ENCODE results near the gene FLT4. TPM values are rescaled to one million over a fixed set of nuclear protein-coding genes. Genes with fewer than 3 reads are reported as not detected.

Gene FLT4
- total RNA-seq, 1 donor from 2014 or later, result 1.7 TPM

DNA sequence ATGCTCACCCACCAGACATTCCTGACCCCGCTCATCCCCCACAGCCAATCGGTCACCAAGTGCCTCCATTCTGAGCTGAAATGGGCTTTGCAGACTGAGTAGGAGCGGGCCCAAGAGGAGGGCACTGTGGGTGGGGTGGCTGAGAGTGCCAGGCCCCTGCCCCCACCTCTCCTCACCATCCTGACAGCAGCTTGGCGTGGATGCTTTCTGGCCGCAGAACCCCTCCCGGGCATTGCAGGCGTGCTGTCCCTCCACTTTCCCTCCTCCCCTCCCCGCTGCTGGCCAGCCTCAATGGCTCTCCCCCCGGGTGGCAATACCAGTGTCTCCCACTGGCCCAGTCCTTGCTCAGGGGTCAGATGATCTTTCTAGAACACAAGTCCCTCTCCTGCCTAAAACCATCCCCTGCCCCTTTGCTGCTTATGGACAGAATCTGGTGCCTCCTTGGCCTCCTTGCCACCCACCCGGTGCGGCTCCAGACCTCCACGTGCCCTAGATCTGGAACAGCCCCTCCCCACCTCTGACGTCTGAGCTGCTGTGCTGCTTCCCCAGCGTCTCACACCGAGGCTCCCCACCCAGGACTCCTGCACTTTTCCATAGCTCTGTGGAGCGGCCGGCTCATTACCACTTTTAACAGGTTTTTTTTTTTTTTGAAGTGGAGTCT lies 6.1 kb downstream of the FLT4 start:
- peaks cover 2% of the 10 kb centered on the region for H3K4me1 Mint-ChIP-seq
- H3K27ac Mint-ChIP-seq, result no peak overlapping the region
- peaks cover 17% of the 10 kb centered on the region for H3K27me3 Mint-ChIP-seq
- H3K9me3 Mint-ChIP-seq, result no peaks in the 10 kb centered on the region
- H3K36me3 Mint-ChIP-seq (ENCODE audit: low read depth), result no peaks in the 10 kb centered on the region
- H3K4me3 Mint-ChIP-seq, result no peak overlapping the region
- DNase-seq, result no peak
- intact Hi-C loops (cut with micrococcal nuclease), result no loop called here

- intact Hi-C loops (cut with micrococcal nuclease), result no loop called here
- no peak for DNase-seq
- Mint-ChIP-seq H3K9me3 (no peaks in the 10 kb centered on the region), H3K4me1 (peaks cover 1% of the 10 kb centered on the region), H3K27ac (no peak overlapping the region), H3K36me3 (ENCODE audit: low read depth) (no peaks in the 10 kb centered on the region), H3K27me3 (peaks cover 11% of the 10 kb centered on the region), H3K4me3 (no peak overlapping the region)
Measured at GRCh38 chr5:180642779-180643178, 6.6 kb downstream of the FLT4 start.

- DNase-seq, result no peak
- H3K27ac Mint-ChIP-seq, result no peak overlapping the region
- no peaks in the 10 kb centered on the region for H3K36me3 Mint-ChIP-seq (ENCODE audit: low read depth)
- H3K9me3 Mint-ChIP-seq, result no peaks in the 10 kb centered on the region
- no peak overlapping the region for H3K4me3 Mint-ChIP-seq
- intact Hi-C loops (cut with micrococcal nuclease), result no loop called here
- H3K4me1 Mint-ChIP-seq, result no peaks in the 10 kb centered on the region
- H3K27me3 Mint-ChIP-seq, result peaks cover 7% of the 10 kb centered on the region
Measured at GRCh38 chr5:180642181-180642775, 7.1 kb downstream of the FLT4 start.

GRCh38 chr5:180641566-180641900 lies 7.9 kb downstream of the FLT4 start:
- no peaks in the 10 kb centered on the region for H3K4me1 Mint-ChIP-seq
- DNase-seq, result no peak
- H3K27ac Mint-ChIP-seq, result no peak overlapping the region
- H3K9me3 Mint-ChIP-seq, result no peaks in the 10 kb centered on the region
- intact Hi-C loops (cut with micrococcal nuclease), result no loop called here
- no peaks in the 10 kb centered on the region for H3K36me3 Mint-ChIP-seq (ENCODE audit: low read depth)
- H3K4me3 Mint-ChIP-seq, result no peak overlapping the region
- H3K27me3 Mint-ChIP-seq, result peaks cover 7% of the 10 kb centered on the region

DNA sequence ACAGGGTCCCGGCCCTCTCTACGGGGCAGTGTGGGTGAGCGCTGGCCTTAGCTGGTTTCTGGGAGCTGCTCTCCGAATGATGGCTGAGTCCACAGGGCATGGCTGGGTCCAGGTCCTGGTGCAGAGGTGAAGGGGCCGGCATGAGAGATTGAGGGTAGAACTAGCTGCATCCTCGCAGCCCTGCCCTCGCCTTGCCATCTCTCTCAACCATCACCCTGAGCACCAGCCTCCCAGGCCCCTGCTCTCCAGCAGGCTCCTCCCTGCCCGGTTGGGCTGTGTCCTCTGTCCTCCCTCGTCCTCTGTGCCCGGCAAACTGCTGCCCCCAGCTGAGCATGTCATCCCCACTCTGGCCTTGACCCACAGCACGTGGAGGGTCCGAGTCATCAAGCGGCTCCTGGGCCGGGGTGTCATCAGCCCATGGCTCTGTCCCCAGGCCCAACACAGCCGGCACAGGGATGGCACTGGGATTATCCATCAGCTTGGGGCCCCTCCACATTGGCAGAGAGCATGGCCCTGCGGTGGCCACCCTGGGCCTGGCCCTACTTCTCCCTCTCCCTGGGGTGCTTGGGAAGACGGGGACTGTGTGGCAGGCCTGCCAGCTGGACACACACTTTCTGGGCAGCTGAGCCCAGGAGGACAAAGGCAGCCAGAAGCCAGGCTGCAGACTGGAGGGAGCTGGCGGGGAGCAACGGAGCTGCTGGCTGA lies 8.4 kb downstream of the FLT4 start:
- no peaks in the 10 kb centered on the region for H3K36me3 Mint-ChIP-seq (ENCODE audit: low read depth)
- H3K4me3 Mint-ChIP-seq, result no peak overlapping the region
- no peaks in the 10 kb centered on the region for H3K9me3 Mint-ChIP-seq
- DNase-seq, result no peak
- no peak overlapping the region for H3K27ac Mint-ChIP-seq
- H3K27me3 Mint-ChIP-seq, result peaks cover 5% of the 10 kb centered on the region
- intact Hi-C loops (cut with micrococcal nuclease), result no loop called here
- H3K4me1 Mint-ChIP-seq, result no peaks in the 10 kb centered on the region

- no peaks in the 10 kb centered on the region for H3K9me3 Mint-ChIP-seq
- intact Hi-C loops (cut with micrococcal nuclease), result no loop called here
- H3K27me3 Mint-ChIP-seq, result peaks cover 3% of the 10 kb centered on the region
- H3K36me3 Mint-ChIP-seq (ENCODE audit: low read depth), result no peaks in the 10 kb centered on the region
- H3K27ac Mint-ChIP-seq, result no peak overlapping the region
- no peak for DNase-seq
- no peaks in the 10 kb centered on the region for H3K4me1 Mint-ChIP-seq
- H3K4me3 Mint-ChIP-seq, result no peak overlapping the region
Measured at GRCh38 chr5:180640611-180640860, 8.9 kb downstream of the FLT4 start.

DNA sequence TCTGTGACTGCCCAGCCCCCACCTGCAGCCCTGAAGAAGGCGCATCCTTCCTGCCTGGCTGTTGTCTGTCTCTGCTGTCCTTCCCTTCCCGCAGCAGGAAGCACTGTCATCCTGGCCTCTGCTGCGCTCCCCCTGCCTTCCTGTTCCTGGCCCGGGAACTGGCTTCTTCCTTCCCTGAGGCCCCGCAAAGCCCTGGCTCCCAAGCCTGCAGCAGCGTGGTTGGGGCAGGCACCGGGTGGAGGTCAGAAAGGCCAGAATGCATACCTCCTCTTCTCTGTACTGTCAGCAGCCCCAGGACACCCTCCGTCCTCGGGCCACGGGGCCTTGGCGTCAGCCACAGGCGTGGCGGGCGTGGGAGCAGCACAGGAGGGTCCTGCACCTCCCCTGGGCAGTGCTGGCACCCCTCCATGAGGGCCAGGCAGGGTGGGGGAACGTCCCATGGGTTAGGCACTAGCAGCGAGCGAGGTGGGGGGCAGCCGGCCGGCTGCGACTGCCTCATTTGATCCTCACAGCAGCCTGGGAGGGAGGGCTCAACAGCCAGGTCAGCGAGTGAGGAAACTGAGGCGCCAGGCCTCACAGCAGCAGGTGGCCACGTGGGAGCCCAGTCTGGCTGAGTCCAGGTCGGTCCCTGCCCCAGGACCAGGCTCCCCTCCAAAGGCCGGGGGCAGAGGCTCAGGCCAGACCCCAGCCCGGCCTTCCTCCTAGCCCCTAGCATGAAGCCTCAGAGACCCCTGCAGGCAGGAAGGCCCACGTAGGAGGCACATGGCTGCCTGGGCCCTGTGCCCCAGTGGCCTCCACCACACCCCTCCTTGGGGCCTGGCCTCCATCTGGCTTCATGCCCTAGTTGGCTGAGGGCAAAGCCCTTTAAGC lies 9.4 kb downstream of the FLT4 start:
- no peaks in the 10 kb centered on the region for H3K36me3 Mint-ChIP-seq (ENCODE audit: low read depth)
- H3K27ac Mint-ChIP-seq, result no peak overlapping the region
- no peak overlapping the region for H3K4me3 Mint-ChIP-seq
- no peak for DNase-seq
- H3K9me3 Mint-ChIP-seq, result no peaks in the 10 kb centered on the region
- intact Hi-C loops (cut with micrococcal nuclease), result no loop called here
- H3K27me3 Mint-ChIP-seq, result peaks cover 2% of the 10 kb centered on the region
- H3K4me1 Mint-ChIP-seq, result no peaks in the 10 kb centered on the region

GRCh38 chr5:180639287-180639686 lies 10.1 kb downstream of the FLT4 start:
- Mint-ChIP-seq H3K27me3 (peaks cover 2% of the 10 kb centered on the region), H3K27ac (no peak overlapping the region), H3K9me3 (no peaks in the 10 kb centered on the region), H3K36me3 (ENCODE audit: low read depth) (no peaks in the 10 kb centered on the region), H3K4me1 (no peaks in the 10 kb centered on the region), H3K4me3 (no peak overlapping the region)
- DNase-seq, result no peak
- intact Hi-C loops (cut with micrococcal nuclease), result no loop called here

DNA sequence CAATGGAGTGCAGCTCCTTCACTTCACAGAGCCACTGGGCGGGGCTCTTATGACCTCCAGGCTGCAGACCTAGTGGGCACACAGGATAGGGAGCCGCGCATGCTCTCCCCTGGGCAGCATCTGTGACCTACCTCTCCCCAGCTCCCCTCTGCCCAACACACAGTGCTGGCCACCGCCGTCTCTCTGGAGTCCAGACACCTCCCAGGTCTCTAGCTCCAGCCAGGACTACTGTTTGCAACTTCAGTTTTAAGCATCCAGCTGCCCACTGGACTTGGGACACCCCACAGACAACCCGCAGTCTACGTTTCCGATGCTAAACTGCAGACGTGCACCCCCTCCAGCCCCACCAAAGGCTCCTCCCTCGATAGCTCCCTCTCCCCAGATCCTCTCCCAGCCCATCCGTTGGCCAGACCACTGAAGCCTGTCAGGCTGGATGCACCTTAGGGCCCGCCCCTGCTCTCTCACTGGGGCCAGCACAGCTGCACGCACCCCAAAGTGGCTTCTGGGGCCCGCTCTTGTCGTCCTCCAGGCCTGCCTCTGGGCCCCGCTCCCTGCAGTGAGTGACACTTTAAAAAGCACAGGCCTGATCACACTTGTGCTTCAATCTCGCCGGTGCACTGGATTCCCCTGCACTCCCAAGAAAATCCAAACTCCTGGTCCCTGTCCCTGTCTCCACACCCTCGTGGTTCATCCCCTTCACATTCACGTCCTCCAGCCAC lies 11.3 kb downstream of the FLT4 start:
- Mint-ChIP-seq H3K36me3 (ENCODE audit: low read depth) (no peaks in the 10 kb centered on the region), H3K4me1 (no peaks in the 10 kb centered on the region), H3K27me3 (no peaks in the 10 kb centered on the region), H3K9me3 (no peaks in the 10 kb centered on the region), H3K4me3 (no peak overlapping the region), H3K27ac (no peak overlapping the region)
- DNase-seq, result no peak
- intact Hi-C loops (cut with micrococcal nuclease), result no loop called here

GRCh38 chr5:180636403-180637075 lies 12.9 kb downstream of the FLT4 start:
- H3K36me3 Mint-ChIP-seq (ENCODE audit: low read depth), result no peaks in the 10 kb centered on the region
- no peak overlapping the region for H3K27ac Mint-ChIP-seq
- H3K27me3 Mint-ChIP-seq, result no peaks in the 10 kb centered on the region
- DNase-seq, result no peak
- H3K4me1 Mint-ChIP-seq, result no peaks in the 10 kb centered on the region
- intact Hi-C loops (cut with micrococcal nuclease), result no loop called here
- no peak overlapping the region for H3K4me3 Mint-ChIP-seq
- no peaks in the 10 kb centered on the region for H3K9me3 Mint-ChIP-seq

DNA sequence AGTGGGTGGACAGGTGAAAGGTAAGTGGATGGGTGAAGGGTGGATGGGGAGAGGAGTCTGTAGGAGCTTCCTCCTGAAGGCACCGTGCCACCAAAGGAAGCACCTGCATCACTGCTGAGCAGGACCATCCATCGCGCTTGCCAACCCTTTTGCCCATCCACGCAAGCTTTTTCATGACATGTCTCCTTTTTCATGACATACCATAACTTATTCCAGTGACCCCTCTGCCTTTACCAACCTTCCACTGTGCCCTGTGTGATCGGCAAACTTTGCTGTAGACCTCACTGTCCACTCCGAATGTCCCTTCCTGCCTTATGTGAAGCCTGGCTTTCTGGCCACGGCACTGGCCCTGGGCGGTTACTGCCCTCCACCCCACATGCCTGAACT lies 13.4 kb downstream of the FLT4 start:
- DNase-seq, result no peak
- Mint-ChIP-seq H3K4me1 (no peaks in the 10 kb centered on the region), H3K36me3 (ENCODE audit: low read depth) (no peaks in the 10 kb centered on the region), H3K27me3 (no peaks in the 10 kb centered on the region), H3K4me3 (no peak overlapping the region), H3K27ac (no peak overlapping the region), H3K9me3 (no peaks in the 10 kb centered on the region)
- intact Hi-C loops (cut with micrococcal nuclease), result no loop called here

DNA sequence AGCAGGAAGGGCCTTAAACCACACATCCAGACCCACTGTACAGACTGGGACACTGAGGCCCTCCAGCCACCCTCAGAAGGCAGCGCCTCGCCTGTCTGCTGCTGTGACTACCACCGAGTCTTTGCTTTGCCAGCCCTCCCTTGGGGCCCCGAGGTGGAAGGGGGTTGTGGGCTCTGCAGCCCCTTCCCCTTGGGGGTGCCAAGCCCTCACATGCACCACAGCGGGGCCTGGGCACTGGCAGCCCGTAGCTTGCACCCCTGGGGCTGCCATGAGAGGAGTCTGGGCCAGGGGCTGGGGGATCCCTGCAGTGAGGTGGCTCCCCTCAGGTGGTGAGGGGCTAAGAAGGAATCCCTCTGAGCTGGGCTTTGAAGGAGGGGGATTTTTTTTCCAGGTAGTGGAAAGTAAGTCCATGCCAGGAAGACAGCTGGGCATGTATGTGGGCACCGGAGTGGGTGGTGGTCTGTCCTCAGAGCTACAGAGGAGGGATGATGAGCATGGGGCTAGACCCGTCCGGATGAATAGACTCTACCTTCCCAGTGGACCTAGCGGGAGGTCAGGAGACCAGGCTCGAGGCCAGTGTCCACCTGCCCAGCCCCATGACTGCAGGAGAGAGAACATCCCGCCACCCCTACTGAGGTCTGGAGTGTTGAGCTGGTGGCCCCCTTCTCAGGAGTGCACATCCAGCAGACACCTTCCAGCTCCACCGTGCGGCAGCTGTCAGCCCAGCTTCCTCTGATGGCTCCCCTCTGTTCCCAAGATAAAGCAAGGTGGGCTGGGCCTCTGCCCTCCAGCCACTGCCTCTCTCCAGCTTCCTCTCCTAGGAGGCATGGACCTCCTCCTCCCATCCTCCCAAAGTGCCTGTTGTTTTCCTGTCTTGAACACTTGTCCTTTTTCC lies 15.9 kb downstream of the FLT4 start:
- no peak overlapping the region for H3K27ac Mint-ChIP-seq
- DNase-seq, result no peak
- H3K4me1 Mint-ChIP-seq, result no peaks in the 10 kb centered on the region
- intact Hi-C loops (cut with micrococcal nuclease), result no loop called here
- H3K27me3 Mint-ChIP-seq, result no peaks in the 10 kb centered on the region
- H3K4me3 Mint-ChIP-seq, result no peak overlapping the region
- no peaks in the 10 kb centered on the region for H3K36me3 Mint-ChIP-seq (ENCODE audit: low read depth)
- no peaks in the 10 kb centered on the region for H3K9me3 Mint-ChIP-seq

DNA sequence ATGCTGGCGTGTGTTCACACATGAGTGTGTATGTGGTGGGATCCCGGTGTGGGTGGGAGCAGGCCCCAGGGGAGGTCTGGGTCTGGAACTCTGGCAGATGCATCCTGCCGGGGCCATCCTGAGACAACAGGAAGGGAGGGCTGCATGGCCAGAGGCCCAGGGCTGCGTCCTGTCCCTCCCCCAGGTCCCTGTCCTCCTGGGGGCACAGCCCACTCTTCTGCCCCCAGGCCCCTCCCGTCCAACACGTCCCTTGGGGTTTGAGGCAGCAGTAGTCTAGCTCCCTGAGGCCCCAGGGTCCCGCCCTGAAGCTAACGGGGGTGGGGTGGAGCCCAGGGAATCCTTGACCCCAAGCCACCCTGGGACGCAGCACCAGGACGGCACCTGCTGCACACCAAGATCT lies 16.6 kb downstream of the FLT4 start:
- Mint-ChIP-seq H3K4me1 (no peaks in the 10 kb centered on the region), H3K9me3 (no peaks in the 10 kb centered on the region), H3K27me3 (no peaks in the 10 kb centered on the region), H3K27ac (no peak overlapping the region), H3K36me3 (ENCODE audit: low read depth) (no peaks in the 10 kb centered on the region), H3K4me3 (no peak overlapping the region)
- DNase-seq, result no peak
- intact Hi-C loops (cut with micrococcal nuclease), result no loop called here

Data from activated CD4-positive, alpha-beta T cell treated with anti-CD3 and anti-CD28 coated beads, Interleukin-2, amount 10 ng/mL, durations not matched to agents 24 days and 14 days (primary cell).